Naive thymus-derived CD8-positive, alpha-beta T cell (primary cell): ENCODE measurements around the gene A2ML1. TPM values are rescaled to one million over a fixed set of nuclear protein-coding genes. Genes with fewer than 3 reads are reported as not detected.
A peak's percentile ranks its signal among the peaks of the same experiment; 100 is the strongest.
"Not testable (repeated sequence)": the region's sequence is repeated elsewhere in the genome, so short reads cannot be mapped to it uniquely, and the experiment has no call there.

Experiments
- ATAC-seq, 2 donors: fragments of 150-1000 bp; cut with Tn5 transposase in 1 of 2; sonication (Bioruptor Pico), chemical (Tn5 transposase) in 1 of 2; 1 replicate in 1 of 2; 2 replicates in 1 of 2; pipeline ENCODE4 v1.10.0; 2021; ENCODE audit warnings: mild to moderate bottlenecking in 2 of 2, moderate library complexity in 2 of 2
- POLR2A ChIA-PET: fragments of 350-600 bp; sonication (Branson Sonifier 250); formaldehyde crosslinking; loops from one replicate; lab custom pipeline; 2021; ENCODE audit warnings: antibody characterized with exemption; lab: Charles Lee
- DNase-seq, 10 donors: peaks; one replicate each; pipeline versions ENCODE4 v3.0.0 to v3.0.0-alpha.2; 2020 to 2022
- H3K27ac Mint-ChIP-seq, 10 donors: one replicate each; pipeline ENCODE4 v1.8.0; 2020 to 2022; ENCODE audit warnings: mild to moderate bottlenecking in 10 of 10, mixed read lengths in 10 of 10, moderate library complexity in 4 of 10, inconsistent platforms in 1 of 10
- H3K27me3 Mint-ChIP-seq, 5 donors: one replicate each; pipeline ENCODE4 v1.8.0; 2021 to 2022; ENCODE audit warnings: mixed read lengths in 5 of 5
- H3K36me3 Mint-ChIP-seq, 3 donors: one replicate each; pipeline ENCODE4 v1.8.0; 2020 to 2022; ENCODE audit warnings: mixed read lengths in 3 of 3, mild to moderate bottlenecking in 2 of 3, inconsistent platforms in 1 of 3
- H3K4me1 Mint-ChIP-seq, 4 donors: one replicate each; pipeline ENCODE4 v1.8.0; 2021 to 2022; ENCODE audit warnings: mixed read lengths in 4 of 4
- H3K4me3 Mint-ChIP-seq, 10 donors: one replicate each; pipeline ENCODE4 v1.8.0; 2020 to 2022; ENCODE audit warnings: mild to moderate bottlenecking in 10 of 10, mixed read lengths in 10 of 10, moderate library complexity in 6 of 10, inconsistent platforms in 1 of 10
- H3K9me3 Mint-ChIP-seq, 9 donors: one replicate each; pipeline ENCODE4 v1.8.0; 2020 to 2022; ENCODE audit warnings: mixed read lengths in 9 of 9, mild to moderate bottlenecking in 3 of 9, inconsistent platforms in 1 of 9, moderate library complexity in 1 of 9
- polyA plus RNA-seq, 3 donors: library from polyadenylated mRNA; unstranded; fragments of 300-500 nt; fragmentation: Illumina TruSeq; gene quantifications; one replicate each; pipeline ENCODE4 v1.2.3, GENCODE V29; 2021
- total RNA-seq, 8 experiments: library from RNA in 2 of 8; stranded (reverse) in 2 of 8; gene quantifications; one replicate each; pipeline ENCODE4 v1.2.3 and lab custom pipeline; 2021 to 2026

A2ML1 gene
- total and polyA plus RNA-seq, 5 experiments from 2014 or later: not detected

DNA sequence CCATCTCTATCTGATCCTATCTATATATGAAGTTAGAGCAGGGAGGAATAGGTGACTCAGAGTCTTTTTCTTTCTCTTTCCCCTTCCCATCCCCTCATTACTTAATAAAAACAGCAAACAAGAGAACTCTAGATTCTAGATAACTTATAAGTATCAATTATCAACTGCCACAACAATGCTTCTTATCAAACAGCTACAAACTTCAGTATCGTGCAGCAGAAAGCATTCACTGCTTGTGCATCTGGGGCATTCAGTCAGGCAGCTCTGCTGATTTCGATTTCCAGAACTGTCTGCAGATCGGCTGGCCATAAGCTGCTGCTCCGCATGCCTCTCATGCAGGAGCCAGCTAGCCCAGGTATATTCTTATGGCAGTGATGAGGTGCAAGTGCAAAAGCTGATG, 19.4 kb downstream of the A2ML1 start:
- Mint-ChIP-seq H3K27me3 (peaks cover 2 to 41% (median 13%) of the 10 kb centered on the region in 5 donors), H3K9me3 (no peaks in the 10 kb centered on the region), H3K4me3 (no peak overlapping the region), H3K4me1 (peaks cover 0 to 2% (median under 1%) of the 10 kb centered on the region in 4 donors), H3K36me3 (no peaks in the 10 kb centered on the region), H3K27ac (no peak overlapping the region)
- DNase-seq (no peak), ATAC-seq (no peak)
- POLR2A ChIA-PET: no interaction called here

DNA sequence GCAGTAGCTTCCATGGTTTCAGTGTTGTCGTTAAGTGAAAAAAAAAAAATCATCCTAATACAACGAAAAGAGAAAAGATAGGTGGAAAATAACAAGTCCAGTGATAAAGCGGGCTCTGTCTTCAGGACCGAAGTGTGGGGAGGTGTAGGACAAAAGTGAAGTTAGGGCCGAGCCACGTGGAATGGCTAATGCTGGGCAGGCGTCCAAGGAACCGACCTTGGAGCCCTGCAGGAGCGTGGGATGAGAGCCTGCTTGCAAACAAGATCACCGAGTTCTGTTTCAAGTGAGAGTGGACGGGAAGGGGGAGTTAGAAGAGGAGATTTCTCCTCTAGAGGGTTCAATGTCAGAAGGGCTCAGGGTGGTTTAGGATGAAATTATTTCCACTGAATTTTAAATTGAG, 22.2 kb downstream of the A2ML1 start:
- DNase-seq (no peak), ATAC-seq (no peak)
- H3K9me3 Mint-ChIP-seq: no peaks in the 10 kb centered on the region
- no peak overlapping the region for H3K27ac Mint-ChIP-seq
- H3K4me3 Mint-ChIP-seq: no peak overlapping the region
- POLR2A ChIA-PET: no interaction called here
- peaks cover 0 to 24% (median 9%) of the 10 kb centered on the region in 5 donors for H3K27me3 Mint-ChIP-seq
- H3K36me3 Mint-ChIP-seq: no peaks in the 10 kb centered on the region
- H3K4me1 Mint-ChIP-seq: peaks cover 0 to 2% (median under 1%) of the 10 kb centered on the region in 4 donors

DNA sequence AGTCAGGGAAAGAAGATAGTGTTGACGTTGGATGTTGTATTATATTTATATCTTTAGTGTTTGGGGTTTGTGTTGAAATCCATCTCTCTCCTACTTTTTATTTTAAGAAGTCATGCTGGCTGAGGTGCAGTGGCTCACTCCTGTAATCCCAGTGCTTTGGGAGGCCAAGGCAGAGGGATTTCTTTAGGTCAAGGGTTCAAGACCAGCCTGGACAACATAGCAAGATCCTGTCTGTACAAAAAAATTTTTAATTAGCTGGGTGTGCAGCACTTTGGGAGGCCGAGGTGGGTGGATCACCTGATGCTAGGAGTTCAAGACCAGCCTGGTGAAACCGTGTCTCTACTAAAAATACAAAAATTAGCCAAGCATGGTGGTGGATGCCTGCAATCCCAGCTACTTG, 23.9 kb downstream of the A2ML1 start:
- ATAC-seq: no peak
- POLR2A ChIA-PET: interaction anchor here (0.7 kb wide), 1 partner anchor 358 kb away, joined by 4 read pairs; no protein-coding TSS in a partner anchor

DNA sequence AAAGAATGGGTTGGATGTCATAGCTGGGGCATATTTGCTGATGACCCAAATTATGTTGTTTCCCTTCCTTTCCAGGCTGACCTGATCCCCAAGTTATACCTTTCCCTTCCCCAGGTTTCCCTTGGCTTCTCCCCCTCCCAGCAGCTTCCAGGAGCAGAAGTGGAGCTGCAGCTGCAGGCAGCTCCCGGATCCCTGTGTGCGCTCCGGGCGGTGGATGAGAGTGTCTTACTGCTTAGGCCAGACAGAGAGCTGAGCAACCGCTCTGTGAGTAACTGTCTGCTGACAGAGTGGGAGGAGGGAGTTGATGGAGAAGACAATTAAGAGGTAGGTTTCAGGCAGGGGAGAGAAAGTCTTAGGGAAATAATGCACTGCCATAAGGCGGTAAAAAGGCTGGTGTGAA, 25.0 kb downstream of the A2ML1 start:
- Mint-ChIP-seq H3K27ac (no peak overlapping the region), H3K27me3 (peaks cover 0 to 22% (median 9%) of the 10 kb centered on the region in 5 donors), H3K4me3 (no peak overlapping the region), H3K36me3 (no peaks in the 10 kb centered on the region), H3K9me3 (no peaks in the 10 kb centered on the region), H3K4me1 (no peaks in the 10 kb centered on the region)
- POLR2A ChIA-PET: no interaction called here
- no peak for ATAC-seq
- DNase-seq: no peak

More for the DNA sequence above, 23.9 kb downstream of the A2ML1 start:
- no peak for DNase-seq
- H3K27me3 Mint-ChIP-seq: peaks cover 0 to 24% (median 9%) of the 10 kb centered on the region in 5 donors
- no peaks in the 10 kb centered on the region for H3K36me3 Mint-ChIP-seq
- peak overlapping the region in 1 of 10 donors; percentile 31 for H3K27ac Mint-ChIP-seq
- no peaks in the 10 kb centered on the region for H3K4me1 Mint-ChIP-seq
- no peak overlapping the region for H3K4me3 Mint-ChIP-seq
- no peaks in the 10 kb centered on the region for H3K9me3 Mint-ChIP-seq

DNA sequence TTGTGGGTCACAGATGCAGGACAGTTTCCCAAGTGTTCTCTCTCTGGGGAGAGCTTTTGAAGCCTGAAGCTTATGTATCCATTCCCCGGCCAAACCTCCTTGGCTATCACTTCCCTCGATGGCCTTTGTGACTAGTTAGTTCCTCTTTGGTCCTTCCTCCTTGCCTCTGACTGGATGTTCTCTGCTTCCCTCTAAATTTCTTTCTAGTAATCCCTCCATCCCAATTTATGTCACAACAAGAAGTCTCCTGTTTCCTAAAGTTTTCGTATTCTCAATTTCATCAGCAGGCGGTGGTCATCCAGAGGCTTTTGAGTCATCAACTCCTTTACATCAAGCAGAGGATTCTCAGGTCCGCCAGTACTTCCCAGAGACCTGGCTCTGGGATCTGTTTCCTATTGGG, 27.5 kb downstream of the A2ML1 start:
- DNase-seq (no peak), ATAC-seq (no peak)
- POLR2A ChIA-PET: no interaction called here
- H3K4me3 Mint-ChIP-seq: no peak overlapping the region
- H3K27ac Mint-ChIP-seq: peak overlapping the region in 1 of 10 donors; percentile 1
- no peaks in the 10 kb centered on the region for H3K9me3 Mint-ChIP-seq
- peaks cover 0 to 7% (median 3%) of the 10 kb centered on the region in 5 donors for H3K27me3 Mint-ChIP-seq
- H3K36me3 Mint-ChIP-seq: no peaks in the 10 kb centered on the region
- H3K4me1 Mint-ChIP-seq: no peaks in the 10 kb centered on the region

DNA sequence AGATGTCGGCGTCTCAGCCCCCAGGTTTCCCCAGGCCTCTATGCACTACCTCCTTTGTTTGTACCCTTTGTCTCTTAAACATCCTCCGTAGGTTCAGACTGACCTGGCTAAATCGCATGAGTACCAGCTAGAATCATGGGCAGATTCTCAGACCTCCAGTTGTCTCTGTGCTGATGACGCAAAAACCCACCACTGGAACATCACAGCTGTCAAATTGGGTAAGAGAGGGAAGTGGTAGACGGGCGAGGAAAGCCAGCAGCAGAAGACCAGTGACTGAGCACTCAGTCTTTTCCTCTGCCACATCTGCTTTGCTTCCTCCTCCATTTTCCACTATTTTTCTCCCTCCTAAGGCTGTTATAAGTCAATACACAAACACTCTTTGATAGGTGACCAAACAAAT, 29.7 kb downstream of the A2ML1 start:
- H3K4me1 Mint-ChIP-seq: no peaks in the 10 kb centered on the region
- ATAC-seq (no peak), DNase-seq (no peak)
- no peaks in the 10 kb centered on the region for H3K36me3 Mint-ChIP-seq
- POLR2A ChIA-PET: no interaction called here
- H3K27ac Mint-ChIP-seq: no peak overlapping the region
- H3K9me3 Mint-ChIP-seq: no peaks in the 10 kb centered on the region
- H3K27me3 Mint-ChIP-seq: peaks cover 0 to 3% (median 0%) of the 10 kb centered on the region in 5 donors
- H3K4me3 Mint-ChIP-seq: no peak overlapping the region

DNA sequence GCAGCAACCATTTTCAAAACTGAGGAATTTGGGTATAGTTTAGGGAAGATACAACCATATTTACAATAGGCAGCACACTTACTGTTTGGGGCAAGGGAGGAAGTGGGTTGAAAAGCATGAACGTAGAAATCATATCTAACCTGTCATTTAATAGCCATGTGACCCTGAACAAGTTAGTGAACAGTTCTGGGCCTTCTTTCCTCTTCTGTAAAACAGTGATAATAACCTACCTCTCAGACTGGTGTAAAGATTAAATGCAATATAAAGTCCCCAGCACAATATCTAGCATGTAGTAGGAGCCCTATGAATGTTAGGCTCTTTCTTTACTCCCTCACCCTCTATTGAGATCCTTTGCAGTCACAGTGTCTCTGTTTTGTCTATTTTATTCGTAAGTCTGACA, 33.5 kb downstream of the A2ML1 start:
- no peak for ATAC-seq
- H3K9me3 Mint-ChIP-seq: no peaks in the 10 kb centered on the region

DNA sequence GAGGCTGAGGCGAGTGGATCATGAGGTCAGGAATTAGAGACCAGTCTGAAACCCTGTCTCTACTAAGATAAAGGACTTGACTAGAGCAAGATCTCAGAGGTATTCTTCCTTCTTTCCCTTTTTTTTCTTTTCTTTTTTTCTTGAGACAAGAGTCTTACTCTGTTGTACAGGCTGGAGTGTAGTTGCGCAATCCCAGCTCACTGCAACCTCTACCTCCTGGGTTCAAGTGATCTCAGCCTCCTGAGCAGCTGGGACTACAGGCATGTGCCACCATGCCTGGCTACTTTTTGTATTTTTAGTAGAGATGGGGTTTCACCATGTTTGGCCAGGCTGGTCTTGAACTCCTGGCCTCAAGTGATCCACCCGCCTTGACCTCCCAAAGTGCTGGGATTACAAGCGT, 37.0 kb downstream of the A2ML1 start:
- H3K27ac Mint-ChIP-seq, DNase-seq, H3K9me3 Mint-ChIP-seq, H3K27me3 Mint-ChIP-seq, H3K36me3 Mint-ChIP-seq, ATAC-seq, POLR2A ChIA-PET, H3K4me1 Mint-ChIP-seq, H3K4me3 Mint-ChIP-seq: not testable (repeated sequence)

More for the DNA sequence above, 33.5 kb downstream of the A2ML1 start:
- H3K4me3 Mint-ChIP-seq: no peak overlapping the region
- no peak for DNase-seq
- H3K4me1 Mint-ChIP-seq: no peaks in the 10 kb centered on the region
- H3K27ac Mint-ChIP-seq: no peak overlapping the region
- H3K27me3 Mint-ChIP-seq: no peaks in the 10 kb centered on the region
- H3K36me3 Mint-ChIP-seq: no peaks in the 10 kb centered on the region
- POLR2A ChIA-PET: no interaction called here

DNA sequence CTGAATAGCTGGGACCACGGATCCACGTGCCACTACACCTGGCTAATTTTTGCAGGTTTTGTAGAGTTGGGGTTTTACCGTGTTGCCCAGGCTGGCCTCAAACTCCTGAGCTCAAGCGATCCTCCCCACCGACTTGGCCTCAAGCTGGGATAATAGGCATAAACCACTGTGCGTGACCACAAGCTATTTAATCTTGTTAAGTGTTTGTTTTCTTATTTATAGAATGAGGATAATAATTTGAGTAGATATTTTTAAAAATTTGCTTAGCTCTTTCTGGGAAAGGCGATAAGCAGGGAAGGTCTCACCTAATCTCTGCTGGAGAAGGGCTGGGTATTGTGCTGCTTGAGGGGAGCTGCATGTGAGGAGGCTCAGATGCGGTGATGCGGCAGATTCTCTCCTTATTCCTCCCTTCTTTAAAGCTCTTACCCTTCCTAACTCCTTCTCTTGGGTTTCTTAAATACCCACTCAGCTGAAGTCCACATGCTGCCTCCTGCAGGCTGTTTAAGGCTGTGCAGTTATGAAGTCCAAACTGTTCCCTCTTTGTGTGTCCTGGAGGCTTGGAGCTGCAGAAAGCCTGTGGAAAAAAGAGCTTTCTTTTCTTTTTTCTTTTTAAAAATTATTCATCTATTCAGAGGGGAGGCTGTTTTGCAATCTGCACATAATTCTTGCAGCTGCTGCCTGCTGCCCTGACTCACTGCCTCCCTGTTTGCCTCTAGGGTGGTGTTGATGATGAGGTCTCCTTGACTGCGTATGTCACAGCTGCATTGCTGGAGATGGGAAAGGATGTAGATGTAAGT, 37.9 kb downstream of the A2ML1 start:
- H3K4me1 Mint-ChIP-seq: no peaks in the 10 kb centered on the region
- ATAC-seq (no peak), DNase-seq (peak in 6 of 10 donors; percentile 4 to 29 (median 22))
- peak overlapping the region in 1 of 10 donors; percentile 16 for H3K4me3 Mint-ChIP-seq
- no peaks in the 10 kb centered on the region for H3K9me3 Mint-ChIP-seq
- no peak overlapping the region for H3K27ac Mint-ChIP-seq
- POLR2A ChIA-PET: no interaction called here
- peaks cover 0 to 4% (median 0%) of the 10 kb centered on the region in 5 donors for H3K27me3 Mint-ChIP-seq
- no peaks in the 10 kb centered on the region for H3K36me3 Mint-ChIP-seq

DNA sequence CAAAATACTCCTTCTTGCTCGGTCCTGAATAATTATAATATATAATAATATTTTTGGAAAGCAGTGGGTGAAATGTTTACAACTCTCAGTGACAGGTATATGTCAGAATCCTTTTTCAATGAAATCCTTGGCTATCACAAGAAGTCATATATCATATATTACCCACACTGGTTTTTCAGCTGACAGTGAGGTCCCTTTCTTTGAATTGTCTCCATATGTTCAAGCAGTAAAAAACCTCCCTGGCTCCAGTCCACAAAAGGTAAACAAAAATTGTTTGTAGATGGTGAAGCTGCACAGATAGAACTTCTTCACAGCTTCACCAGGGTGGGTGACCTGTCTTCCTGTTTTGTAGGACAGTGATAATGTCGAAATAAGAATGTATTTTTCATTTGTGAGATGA, 44.0 kb downstream of the A2ML1 start:
- ATAC-seq: no peak
- no peaks in the 10 kb centered on the region for H3K9me3 Mint-ChIP-seq
- H3K4me1 Mint-ChIP-seq: no peaks in the 10 kb centered on the region
- H3K4me3 Mint-ChIP-seq: no peak overlapping the region
- POLR2A ChIA-PET: no interaction called here
- H3K27me3 Mint-ChIP-seq: peaks cover 0 to 4% (median 0%) of the 10 kb centered on the region in 5 donors
- DNase-seq: no peak
- H3K27ac Mint-ChIP-seq: no peak overlapping the region
- H3K36me3 Mint-ChIP-seq: no peaks in the 10 kb centered on the region

DNA sequence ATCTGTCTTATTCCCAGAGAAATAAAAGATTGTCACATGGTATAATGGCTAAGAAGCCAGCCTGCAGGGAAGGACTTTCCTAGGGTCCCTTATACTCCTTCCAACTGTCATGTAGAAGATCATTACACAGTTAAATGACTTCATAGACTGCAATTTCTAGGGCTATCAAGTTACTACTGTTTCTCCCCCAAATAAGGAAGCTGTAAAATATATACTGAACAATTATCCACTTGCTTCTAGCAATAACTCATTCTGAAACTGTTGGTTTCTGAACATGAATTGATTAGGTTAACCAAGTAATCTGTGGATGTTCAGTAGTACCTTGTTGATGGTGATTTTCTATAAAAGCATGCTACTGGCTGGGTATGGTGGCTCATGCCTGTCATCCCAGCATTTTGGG, 44.6 kb downstream of the A2ML1 start:
- Mint-ChIP-seq H3K9me3 (no peaks in the 10 kb centered on the region), H3K36me3 (no peaks in the 10 kb centered on the region), H3K4me3 (no peak overlapping the region), H3K27ac (no peak overlapping the region), H3K4me1 (no peaks in the 10 kb centered on the region), H3K27me3 (peaks cover 0 to 4% (median 0%) of the 10 kb centered on the region in 5 donors)
- POLR2A ChIA-PET: no interaction called here
- DNase-seq (no peak), ATAC-seq (no peak)

DNA sequence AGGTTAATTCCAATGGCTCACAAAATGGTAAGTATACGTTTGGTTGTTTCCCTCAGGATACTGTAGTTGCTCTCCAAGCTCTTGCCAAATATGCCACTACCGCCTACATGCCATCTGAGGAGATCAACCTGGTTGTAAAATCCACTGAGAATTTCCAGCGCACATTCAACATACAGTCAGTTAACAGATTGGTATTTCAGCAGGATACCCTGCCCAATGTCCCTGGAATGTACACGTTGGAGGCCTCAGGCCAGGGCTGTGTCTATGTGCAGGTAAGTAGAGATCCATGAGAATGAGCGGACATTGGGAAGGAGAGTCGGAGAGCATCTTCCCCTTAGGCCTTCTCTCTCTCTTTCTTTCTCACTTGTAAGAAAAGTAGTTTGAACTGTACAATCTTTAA, 45.4 kb downstream of the A2ML1 start:
- Mint-ChIP-seq H3K27ac (no peak overlapping the region), H3K9me3 (no peaks in the 10 kb centered on the region), H3K4me1 (no peaks in the 10 kb centered on the region), H3K27me3 (peaks cover 0 to under 1% (median 0%) of the 10 kb centered on the region in 5 donors), H3K36me3 (no peaks in the 10 kb centered on the region), H3K4me3 (no peak overlapping the region)
- ATAC-seq (no peak), DNase-seq (no peak)
- POLR2A ChIA-PET: no interaction called here

DNA sequence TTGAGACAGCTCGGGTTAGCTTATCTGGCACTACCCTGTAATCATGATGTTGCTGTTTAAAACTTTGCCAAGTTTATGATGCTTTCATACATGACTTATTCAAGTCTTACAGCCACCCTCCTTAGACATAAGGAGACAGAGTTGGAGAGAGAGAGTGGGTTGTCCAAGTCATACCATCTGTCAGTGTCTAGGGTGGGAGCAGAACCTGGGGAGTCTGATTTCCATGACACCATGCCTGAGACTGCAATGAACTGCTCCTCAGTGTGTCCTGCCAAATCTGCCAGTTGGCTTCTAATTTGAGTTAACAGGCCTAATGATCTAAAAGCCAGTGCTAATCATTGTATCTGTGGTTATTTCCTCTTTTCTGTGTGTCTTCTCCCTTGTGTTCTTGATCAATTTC, 48.2 kb downstream of the A2ML1 start:
- POLR2A ChIA-PET: no interaction called here
- no peaks in the 10 kb centered on the region for H3K36me3 Mint-ChIP-seq
- DNase-seq (no peak), ATAC-seq (no peak)
- no peaks in the 10 kb centered on the region for H3K9me3 Mint-ChIP-seq
- no peaks in the 10 kb centered on the region for H3K4me1 Mint-ChIP-seq
- H3K27ac Mint-ChIP-seq: no peak overlapping the region
- no peak overlapping the region for H3K4me3 Mint-ChIP-seq
- no peaks in the 10 kb centered on the region for H3K27me3 Mint-ChIP-seq

DNA sequence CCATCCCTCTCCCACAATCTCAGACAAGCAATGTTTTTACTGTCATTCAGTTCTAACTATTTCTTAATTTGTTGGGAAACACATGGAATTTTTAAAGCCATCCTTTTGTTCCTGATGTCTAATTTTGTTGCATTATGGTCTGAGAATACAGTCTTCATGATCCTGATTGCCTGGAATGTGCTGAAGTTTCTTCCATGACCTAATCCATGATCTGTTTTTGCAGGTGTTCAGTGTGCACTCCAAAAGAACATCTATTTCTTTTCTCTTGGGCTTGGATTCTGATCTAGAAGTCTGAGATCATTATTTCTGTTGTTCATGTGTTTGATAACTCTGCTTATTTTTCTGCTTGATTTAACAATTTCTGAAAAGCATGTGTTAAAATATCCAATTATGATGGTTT, 48.6 kb downstream of the A2ML1 start:
- Mint-ChIP-seq H3K4me3 (no peak overlapping the region), H3K9me3 (no peaks in the 10 kb centered on the region), H3K27me3 (no peaks in the 10 kb centered on the region), H3K4me1 (no peaks in the 10 kb centered on the region), H3K36me3 (no peaks in the 10 kb centered on the region), H3K27ac (no peak overlapping the region)
- DNase-seq (no peak), ATAC-seq (no peak)
- POLR2A ChIA-PET: no interaction called here
